ENCODE measurements around the gene PHLDA2.

Gene PHLDA2

GRCh38 chr11:2883979-2884815 is 45.0 kb downstream of the PHLDA2 start:
- H3K4me3 ChIP-seq (ENCODE audit: low read length, poor library complexity, severe bottlenecking), result no peak overlapping the region
- H3K36me3 ChIP-seq (ENCODE audit: insufficient read depth, low read length), result no peaks in the 10 kb centered on the region
- H3K4me1 ChIP-seq (ENCODE audit: insufficient read depth, low read length, poor library complexity, severe bottlenecking), result peaks cover 47% of the 10 kb centered on the region
- H3K4me2 ChIP-seq (ENCODE audit: low read depth, low read length, poor library complexity, severe bottlenecking), result no peak overlapping the region
- H3K27me3 ChIP-seq (ENCODE audit: insufficient read depth, low read length, poor library complexity, severe bottlenecking), result no peaks in the 10 kb centered on the region
- H2AFZ ChIP-seq (ENCODE audit: low read length), result no peak overlapping the region
- H3K79me2 ChIP-seq (ENCODE audit: insufficient read depth, low read length), result no peaks in the 10 kb centered on the region
- H3K9me2 ChIP-seq (replicated peaks; ENCODE audit: low read depth, low read length), result no peaks in the 10 kb centered on the region
- no peak for TF ChIP-seq CTCF (conservative IDR thresholded peaks at IDR 0.05; ENCODE audit: low read length)
- H3F3A ChIP-seq (ENCODE audit: low read depth), result no peaks in the 10 kb centered on the region
- no peaks in the 10 kb centered on the region for H4K20me1 ChIP-seq (ENCODE audit: insufficient read depth, low read length, poor library complexity, severe bottlenecking)
- H3K9ac ChIP-seq (ENCODE audit: low read depth, low read length, poor library complexity, severe bottlenecking), result no peak overlapping the region
- H3K9me3 ChIP-seq (ENCODE audit: insufficient read depth, low read depth, low read length), result no peaks in the 10 kb centered on the region

- Histone ChIP-seq H4K20me1 (ENCODE audit: insufficient read depth, low read length, poor library complexity, severe bottlenecking) (no peaks in the 10 kb centered on the region), H3K9ac (ENCODE audit: low read depth, low read length, poor library complexity, severe bottlenecking) (no peak overlapping the region), H3K9me3 (ENCODE audit: insufficient read depth, low read depth, low read length) (no peaks in the 10 kb centered on the region), H3K27me3 (ENCODE audit: insufficient read depth, low read length, poor library complexity, severe bottlenecking) (no peaks in the 10 kb centered on the region), H3K4me1 (ENCODE audit: insufficient read depth, low read length, poor library complexity, severe bottlenecking) (peaks cover 45% of the 10 kb centered on the region), H3K9me2 (replicated peaks; ENCODE audit: low read depth, low read length) (no peaks in the 10 kb centered on the region), H3K4me3 (ENCODE audit: low read length, poor library complexity, severe bottlenecking) (no peak overlapping the region), H2AFZ (ENCODE audit: low read length) (no peak overlapping the region), H3K36me3 (ENCODE audit: insufficient read depth, low read length) (no peaks in the 10 kb centered on the region), H3K4me2 (ENCODE audit: low read depth, low read length, poor library complexity, severe bottlenecking) (no peak overlapping the region), H3K79me2 (ENCODE audit: insufficient read depth, low read length) (no peaks in the 10 kb centered on the region), H3F3A (ENCODE audit: low read depth) (no peaks in the 10 kb centered on the region)
- TF ChIP-seq CTCF (conservative IDR thresholded peaks at IDR 0.05; ENCODE audit: low read length) (no peak), EZH2phosphoT487 (IDR thresholded peaks at IDR 0.05; ENCODE audit: borderline replicate concordance) (no peak)
Observed at GRCh38 chr11:2883640-2883978, 45.6 kb downstream of the PHLDA2 start.

- Histone ChIP-seq H4K20me1 (ENCODE audit: insufficient read depth, low read length, poor library complexity, severe bottlenecking) (no peaks in the 10 kb centered on the region), H3K79me2 (ENCODE audit: insufficient read depth, low read length) (no peaks in the 10 kb centered on the region), H3F3A (ENCODE audit: low read depth) (no peaks in the 10 kb centered on the region), H3K9me2 (replicated peaks; ENCODE audit: low read depth, low read length) (no peaks in the 10 kb centered on the region), H3K36me3 (ENCODE audit: insufficient read depth, low read length) (no peaks in the 10 kb centered on the region), H3K4me2 (ENCODE audit: low read depth, low read length, poor library complexity, severe bottlenecking) (peak overlapping the region; percentile 55), H3K9ac (ENCODE audit: low read depth, low read length, poor library complexity, severe bottlenecking) (peak overlapping the region; percentile 71), H3K9me3 (ENCODE audit: insufficient read depth, low read depth, low read length) (no peaks in the 10 kb centered on the region), H2AFZ (ENCODE audit: low read length) (peak overlapping the region; percentile 86), H3K4me1 (ENCODE audit: insufficient read depth, low read length, poor library complexity, severe bottlenecking) (peaks cover 35% of the 10 kb centered on the region), H3K27me3 (ENCODE audit: insufficient read depth, low read length, poor library complexity, severe bottlenecking) (no peaks in the 10 kb centered on the region), H3K4me3 (ENCODE audit: low read length, poor library complexity, severe bottlenecking) (no peak overlapping the region)
- TF ChIP-seq CTCF (conservative IDR thresholded peaks at IDR 0.05; ENCODE audit: low read length) (no peak), EZH2phosphoT487 (IDR thresholded peaks at IDR 0.05; ENCODE audit: borderline replicate concordance) (no peak)
Observed at GRCh38 chr11:2882396-2883110, 46.7 kb downstream of the PHLDA2 start.

Measured in Loucy (cell line).